Loucy (cell line): ENCODE measurements around the gene DOCK8.

Experiments
- CTCF ChIP-seq: fragments of 200-600 bp; sonication (generic); conservative IDR thresholded peaks from 2 replicates; pipeline ENCODE4 v1.5.1; 2014; ENCODE audit warnings: mild to moderate bottlenecking, antibody characterized with exemption, low read length
- EZH2phosphoT487 ChIP-seq: fragments of 200-600 bp; IDR thresholded peaks from 2 replicates; pipeline ENCODE4 v1.6.1; 2018; ENCODE audit warnings: antibody characterized with exemption, mild to moderate bottlenecking, moderate library complexity, borderline replicate concordance

DNA sequence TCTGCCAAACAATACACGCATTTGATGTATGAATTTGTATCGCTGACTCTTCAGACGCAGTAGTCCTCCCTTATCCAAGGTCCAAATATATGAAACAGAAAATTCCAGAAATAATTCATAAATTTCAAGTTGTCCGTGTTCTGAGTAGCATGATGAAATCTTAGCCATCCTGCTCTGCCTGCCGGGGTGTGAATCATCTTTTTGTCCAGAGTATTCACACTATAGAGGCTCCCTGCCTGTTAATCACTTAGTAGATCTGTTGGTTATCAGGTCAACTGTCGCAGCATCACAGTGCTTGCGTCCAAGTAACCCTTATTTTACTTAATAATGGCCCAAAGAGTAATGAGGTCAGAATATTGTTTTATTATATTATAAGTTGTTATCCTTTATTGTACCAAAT, 268.1 kb downstream of the DOCK8 start:
- no peak for TF ChIP-seq CTCF
- TF ChIP-seq EZH2phosphoT487: no peak
